ENCODE data around the gene BFSP1. TPM values are rescaled to one million over a fixed set of nuclear protein-coding genes. Genes with fewer than 3 reads are reported as not detected.

BFSP1 gene
- total RNA-seq, 4 donors from 2014 or later = 0.18 to 0.46 TPM; not detected in 2

DNA sequence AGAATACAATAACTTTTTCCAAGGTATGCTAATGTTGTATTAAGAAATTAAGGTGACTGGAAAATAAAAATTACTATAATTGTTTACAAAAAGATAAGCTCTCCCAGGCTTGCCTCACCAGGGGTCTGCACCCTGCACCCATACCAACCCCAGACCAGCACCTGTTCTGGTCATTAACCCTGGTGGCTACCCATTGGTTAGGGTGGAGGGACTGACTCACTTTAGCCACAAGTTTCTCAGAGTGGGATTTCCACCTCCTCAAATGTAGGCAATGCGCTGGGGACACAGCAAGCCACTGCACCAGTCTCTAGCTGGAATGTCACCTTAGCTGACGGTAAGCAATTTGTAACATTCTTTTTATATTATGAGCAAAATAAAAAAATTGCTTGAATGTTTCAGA lies 83.1 kb downstream of the BFSP1 start:
- Histone ChIP-seq H3K4me1 (no peaks in the 10 kb centered on the region), H3K36me3 (no peaks in the 10 kb centered on the region), H3K4me3 (no peak overlapping the region), H3K27me3 (no peaks in the 10 kb centered on the region), H3K9me3 (no peaks in the 10 kb centered on the region), H3K27ac (no peak overlapping the region)
- DNase-seq (no peak), ATAC-seq (no peak)
- intact Hi-C loops (cut with DNase I; ENCODE audit: low total_unique reads) (no loop called here), in situ Hi-C loops (cut with MboI; ENCODE audit: low sequenced_read_pairs in 4 of 4) (no loop called here)
- TF ChIP-seq, protein P1, sequence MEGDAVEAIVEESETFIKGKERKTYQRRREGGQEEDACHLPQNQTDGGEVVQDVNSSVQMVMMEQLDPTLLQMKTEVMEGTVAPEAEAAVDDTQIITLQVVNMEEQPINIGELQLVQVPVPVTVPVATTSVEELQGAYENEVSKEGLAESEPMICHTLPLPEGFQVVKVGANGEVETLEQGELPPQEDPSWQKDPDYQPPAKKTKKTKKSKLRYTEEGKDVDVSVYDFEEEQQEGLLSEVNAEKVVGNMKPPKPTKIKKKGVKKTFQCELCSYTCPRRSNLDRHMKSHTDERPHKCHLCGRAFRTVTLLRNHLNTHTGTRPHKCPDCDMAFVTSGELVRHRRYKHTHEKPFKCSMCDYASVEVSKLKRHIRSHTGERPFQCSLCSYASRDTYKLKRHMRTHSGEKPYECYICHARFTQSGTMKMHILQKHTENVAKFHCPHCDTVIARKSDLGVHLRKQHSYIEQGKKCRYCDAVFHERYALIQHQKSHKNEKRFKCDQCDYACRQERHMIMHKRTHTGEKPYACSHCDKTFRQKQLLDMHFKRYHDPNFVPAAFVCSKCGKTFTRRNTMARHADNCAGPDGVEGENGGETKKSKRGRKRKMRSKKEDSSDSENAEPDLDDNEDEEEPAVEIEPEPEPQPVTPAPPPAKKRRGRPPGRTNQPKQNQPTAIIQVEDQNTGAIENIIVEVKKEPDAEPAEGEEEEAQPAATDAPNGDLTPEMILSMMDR (IDR thresholded peaks at IDR 0.05 in 4 of 5, conservative IDR thresholded peaks at IDR 0.05 in 1 of 5) = no peak

- no peak overlapping the region for H3K4me3 ChIP-seq
- TF ChIP-seq, protein P1 (IDR thresholded peaks at IDR 0.05 in 4 of 5, conservative IDR thresholded peaks at IDR 0.05 in 1 of 5) = no peak
- TF ChIP-seq POLR2A (IDR thresholded peaks at IDR 0.05) = no peak
- no peaks in the 10 kb centered on the region for H3K36me3 ChIP-seq
- H3K9me3 ChIP-seq = no peaks in the 10 kb centered on the region
- in situ Hi-C loops (cut with MboI; ENCODE audit: low sequenced_read_pairs in 4 of 4) = no loop called here
- DNase-seq = no peak
- no peaks in the 10 kb centered on the region for H3K4me1 ChIP-seq
- no peak for ATAC-seq
- intact Hi-C loops (cut with DNase I; ENCODE audit: low total_unique reads) = no loop called here
- H3K27me3 ChIP-seq = peaks cover 0 to 9% (median 0%) of the 10 kb centered on the region in 3 donors
- no peak overlapping the region for H3K27ac ChIP-seq
These were observed 85.0 kb downstream of the BFSP1 start for GRCh38 chr20:17446171-17446570.

- Histone ChIP-seq H3K4me3 (no peak overlapping the region), H3K27me3 (peaks cover 0 to 9% (median 0%) of the 10 kb centered on the region in 3 donors), H3K36me3 (no peaks in the 10 kb centered on the region), H3K4me1 (no peaks in the 10 kb centered on the region), H3K9me3 (no peaks in the 10 kb centered on the region), H3K27ac (no peak overlapping the region)
- TF ChIP-seq POLR2A (IDR thresholded peaks at IDR 0.05) = no peak
- TF ChIP-seq, protein P1 (IDR thresholded peaks at IDR 0.05 in 4 of 5, conservative IDR thresholded peaks at IDR 0.05 in 1 of 5) = no peak
- DNase-seq (no peak), ATAC-seq (no peak)
- intact Hi-C loops (cut with DNase I; ENCODE audit: low total_unique reads) (no loop called here), in situ Hi-C loops (cut with MboI; ENCODE audit: low sequenced_read_pairs in 4 of 4) (no loop called here)
These were observed 85.6 kb downstream of the BFSP1 start for GRCh38 chr20:17445543-17445942.

- DNase-seq = no peak
- intact Hi-C loops (cut with DNase I; ENCODE audit: low total_unique reads) = no loop called here
- no peak for ATAC-seq
- in situ Hi-C loops (cut with MboI; ENCODE audit: low sequenced_read_pairs in 4 of 4) = no loop called here
- no peaks in the 10 kb centered on the region for H3K36me3 ChIP-seq
- no peak overlapping the region for H3K4me3 ChIP-seq
- H3K27me3 ChIP-seq = peaks cover 0 to 9% (median 0%) of the 10 kb centered on the region in 3 donors
- no peak for TF ChIP-seq POLR2A (IDR thresholded peaks at IDR 0.05)
- TF ChIP-seq, protein P1 (IDR thresholded peaks at IDR 0.05 in 4 of 5, conservative IDR thresholded peaks at IDR 0.05 in 1 of 5) = no peak
- H3K9me3 ChIP-seq = no peaks in the 10 kb centered on the region
- H3K4me1 ChIP-seq = no peaks in the 10 kb centered on the region
- H3K27ac ChIP-seq = no peak overlapping the region
These were observed 87.1 kb downstream of the BFSP1 start for GRCh38 chr20:17444091-17444490.

Other genes starting within 250 kb of the BFSP1 start
- 100 to 1,000 TPM in 1 of 4 donors, 10 to 100 TPM in 3; 79.2 to 128 (median 88.5) TPM for gene DSTN, start 38.7 kb upstream of the BFSP1 start, total RNA-seq
- 10 to 100 TPM; 14.1 to 22.7 (median 17.9) TPM for gene RRBP1, start 150.9 kb upstream of the BFSP1 start, total RNA-seq
- not detected for gene BANF2, start 168.6 kb upstream of the BFSP1 start, total RNA-seq